GM19025 (cell line): Measurements from ENCODE around the gene MOB2.

Source experiments
- ATAC-seq: cut with Tn5 transposase; IDR thresholded peaks from one replicate; pipeline ENCODE4 v1.9.1; 2021; ENCODE audit warnings: mild to moderate bottlenecking, low read depth, moderate library complexity; ENCODE audit not compliant: unreplicated experiment

Gene MOB2

DNA sequence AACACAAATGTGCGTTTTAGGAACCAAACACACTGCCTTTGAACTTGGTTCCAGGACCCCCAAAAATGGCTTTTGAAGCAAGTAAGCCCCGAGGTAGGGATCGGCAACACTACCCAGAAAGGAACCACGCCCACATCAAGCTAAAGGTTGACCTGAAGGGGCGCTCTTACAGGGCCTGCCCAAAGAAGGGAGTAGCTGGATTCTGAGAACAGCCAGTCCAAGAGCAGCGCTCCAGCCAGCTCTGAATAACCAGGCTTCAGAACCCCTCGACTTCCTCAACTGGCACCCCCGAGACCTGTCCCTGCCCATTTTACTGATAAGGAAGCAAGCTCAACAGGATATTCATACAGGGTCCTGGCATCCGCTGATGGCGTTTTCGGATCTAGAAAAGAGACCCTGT, 18.9 kb upstream of the MOB2 start:
- ATAC-seq = no peak

DNA sequence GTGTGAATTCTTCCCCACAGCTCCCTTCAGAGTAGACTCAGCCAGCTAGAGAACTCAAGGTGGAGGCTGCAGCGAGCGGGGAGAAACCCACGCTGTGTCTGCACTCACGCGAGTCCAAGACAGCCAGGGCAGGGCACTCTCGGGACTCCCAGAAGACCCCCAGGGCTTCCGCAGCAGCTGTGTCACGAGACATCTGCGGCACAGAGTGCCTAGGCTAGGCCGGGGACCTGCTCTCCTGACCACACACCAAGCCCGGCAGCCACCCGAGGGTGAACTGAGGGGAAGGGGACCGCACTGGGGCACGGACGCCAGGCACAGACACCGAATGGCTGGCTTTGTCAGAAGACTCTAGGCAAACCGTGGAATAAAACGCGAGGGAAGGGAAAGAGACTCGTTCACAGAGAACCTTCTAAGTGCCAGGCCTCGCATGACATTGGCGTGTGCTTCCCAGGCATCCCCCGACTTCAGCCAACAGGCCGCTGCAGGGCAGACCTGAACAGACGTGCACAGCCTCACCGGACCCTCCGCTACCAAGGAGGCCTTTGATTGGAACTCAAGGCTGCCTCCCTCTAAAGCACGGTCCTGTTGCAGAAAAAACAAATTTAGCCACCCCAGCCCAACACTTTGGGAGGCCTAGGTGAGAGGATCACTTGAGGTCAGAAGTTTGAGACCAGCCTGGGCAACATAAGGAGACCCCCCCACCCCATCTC, 18.2 kb upstream of the MOB2 start:
- no peak for ATAC-seq

GRCh38 chr11:1504138-1504537, 17.6 kb upstream of the MOB2 start:
- ATAC-seq = no peak

- ATAC-seq = no peak
Measured at GRCh38 chr11:1503708-1504104, 17.1 kb upstream of the MOB2 start.

- ATAC-seq = no peak
Measured at GRCh38 chr11:1502954-1503707, 16.6 kb upstream of the MOB2 start.

GRCh38 chr11:1502168-1502953, 15.8 kb upstream of the MOB2 start:
- no peak for ATAC-seq

DNA sequence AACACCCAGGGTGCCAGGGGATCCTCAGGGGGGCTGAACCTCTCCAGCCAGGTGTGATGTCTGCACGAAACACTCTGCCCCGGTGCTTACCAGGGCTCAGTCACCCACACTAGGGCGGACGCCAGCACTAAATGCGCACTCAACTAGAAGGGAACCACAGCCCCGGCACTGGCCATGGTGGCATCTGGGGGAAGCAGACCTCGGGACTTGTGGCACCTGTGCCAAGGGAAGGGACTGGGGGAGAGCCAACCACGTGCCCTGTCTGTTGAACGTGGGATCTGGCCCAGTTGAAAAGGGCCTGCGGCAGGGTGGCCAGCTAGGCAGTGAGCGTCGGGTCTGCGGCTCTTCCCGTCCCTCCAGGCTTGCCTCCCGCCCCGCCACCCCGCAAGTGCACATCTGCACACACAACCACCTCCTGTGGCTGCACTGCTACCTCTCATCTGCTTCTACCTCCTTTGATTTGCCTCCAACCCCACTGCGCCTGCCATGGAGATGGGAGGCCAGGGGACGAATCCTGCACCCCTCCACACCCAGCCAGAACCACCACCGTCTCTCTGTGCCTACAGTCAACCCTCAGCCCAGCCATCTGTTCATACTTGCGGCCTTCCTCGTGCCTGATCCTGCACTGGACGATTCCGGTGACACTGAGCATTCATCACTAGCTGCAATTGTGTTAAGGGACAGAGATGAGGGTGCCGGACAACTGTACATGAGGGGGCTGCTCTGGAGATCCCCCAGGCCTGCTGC, 15.0 kb upstream of the MOB2 start:
- ATAC-seq = no peak

- ATAC-seq = no peak
Measured at GRCh38 chr11:1500466-1501420, 14.2 kb upstream of the MOB2 start.

DNA sequence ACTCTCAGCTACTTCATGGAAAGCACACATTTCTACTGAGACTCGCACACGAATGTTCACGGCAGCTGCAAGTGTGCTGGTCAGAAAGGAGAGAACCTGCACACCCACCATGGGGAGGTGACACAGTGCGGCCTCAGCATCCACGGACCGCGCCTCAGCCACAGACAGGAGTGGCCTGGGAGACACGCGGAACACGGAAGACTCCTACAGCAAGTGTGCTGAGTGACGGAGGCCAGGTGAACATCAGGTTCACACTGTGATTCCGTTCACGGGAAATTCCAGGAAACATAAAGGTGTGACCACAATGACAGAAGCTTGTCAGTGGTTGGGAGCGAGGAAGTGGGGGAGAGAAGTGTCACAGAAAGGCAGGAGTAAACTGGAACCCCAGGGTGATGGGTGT, 13.3 kb upstream of the MOB2 start:
- no peak for ATAC-seq

DNA sequence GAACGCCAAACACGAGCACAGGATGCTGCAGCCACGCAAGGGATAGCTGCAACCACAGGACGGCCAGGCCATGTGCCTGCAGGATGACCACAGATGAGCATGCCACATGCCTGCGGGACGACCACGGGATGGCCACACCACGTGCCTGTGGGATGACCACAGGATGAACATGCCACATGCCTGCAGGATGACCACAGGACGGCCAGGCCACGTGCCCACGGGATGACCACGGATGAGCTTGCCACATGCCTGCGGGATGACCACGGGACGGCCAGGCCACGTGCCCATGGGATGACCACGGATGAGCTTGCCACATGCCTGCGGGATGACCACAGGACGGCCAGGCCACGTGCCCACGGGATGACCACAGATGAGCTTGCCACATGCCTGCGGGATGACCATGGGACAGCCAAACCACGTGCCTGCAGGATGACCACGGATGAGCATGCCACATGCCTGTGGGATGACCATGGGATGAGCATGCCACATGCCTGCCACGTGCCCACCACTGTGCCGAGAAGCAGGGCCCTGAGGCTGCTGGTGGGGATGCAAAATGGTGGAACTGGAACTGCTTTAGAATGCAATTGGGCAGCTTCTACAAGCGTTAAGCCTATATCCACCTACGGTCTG, 12.8 kb upstream of the MOB2 start:
- ATAC-seq = no peak

GRCh38 chr11:1498262-1498661, 11.7 kb upstream of the MOB2 start:
- no peak for ATAC-seq

GRCh38 chr11:1497600-1497999, 11.0 kb upstream of the MOB2 start:
- no peak for ATAC-seq

GRCh38 chr11:1496761-1497095, 10.1 kb upstream of the MOB2 start:
- no peak for ATAC-seq

- no peak for ATAC-seq
Measured at GRCh38 chr11:1496091-1496760, 9.6 kb upstream of the MOB2 start.

GRCh38 chr11:1494650-1495049, 8.1 kb upstream of the MOB2 start:
- ATAC-seq = no peak

DNA sequence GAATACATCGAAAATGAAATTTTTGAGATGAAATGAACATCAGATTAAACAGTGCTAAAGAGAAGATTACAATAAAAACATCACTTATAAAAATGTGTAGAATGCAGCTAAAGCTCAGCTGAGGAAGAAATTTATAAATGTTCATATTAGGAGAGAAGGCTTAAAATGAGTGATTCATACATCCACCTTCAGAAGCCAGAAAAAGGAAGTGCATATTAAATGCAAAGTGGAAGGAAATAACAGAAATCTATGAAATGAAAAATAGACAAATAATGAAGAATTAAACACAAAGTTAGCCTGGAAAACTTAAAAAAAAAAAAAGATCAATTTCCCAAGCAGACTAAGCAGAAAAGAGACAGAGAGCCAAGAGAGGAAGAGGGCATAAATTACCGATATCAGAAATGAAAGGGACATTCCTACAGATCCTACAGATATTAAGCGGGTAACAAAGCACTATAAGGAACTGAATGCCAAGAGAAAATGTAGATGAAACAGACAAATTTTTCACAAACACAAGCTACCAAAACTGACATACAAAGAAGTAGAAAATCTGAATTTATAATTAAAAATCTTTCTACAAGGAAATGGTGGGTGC, 7.2 kb upstream of the MOB2 start:
- ATAC-seq = no peak

- no peak for ATAC-seq
Measured at GRCh38 chr11:1491379-1491778, 4.8 kb upstream of the MOB2 start.

DNA sequence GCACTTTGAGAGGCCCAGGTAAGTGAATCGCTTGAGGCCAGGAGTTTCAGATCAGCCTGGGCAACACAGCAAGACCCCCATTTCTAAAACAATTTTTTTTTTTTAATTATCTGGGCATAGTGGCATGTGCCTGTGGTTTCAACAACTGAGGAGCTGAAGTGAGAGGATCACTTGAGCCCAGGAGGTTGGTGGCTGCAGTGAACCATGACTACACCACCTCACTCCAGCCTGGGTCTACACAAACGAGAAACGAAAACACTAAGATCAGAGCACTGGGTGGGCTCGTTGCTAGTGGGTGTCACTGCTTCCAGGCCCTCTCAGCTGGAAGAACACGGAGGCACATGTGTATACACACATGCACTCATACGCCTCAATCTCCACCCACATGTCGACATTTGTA, 4.1 kb upstream of the MOB2 start:
- no peak for ATAC-seq
